HepG2 (cell line): ENCODE measurements around the gene P3H4. TPM values are rescaled to one million over a fixed set of nuclear protein-coding genes. Genes with fewer than 3 reads are reported as not detected.

ENCODE experiments used
- CREB3 ChIP-seq: sonication (generic); formaldehyde crosslinking; IDR thresholded peaks from 2 replicates; pipeline ENCODE4 v1.5.0; 2020; ENCODE audit warnings: missing genetic modification reagents
- HES4 ChIP-seq: sonication (generic); formaldehyde crosslinking; IDR thresholded peaks from 2 replicates; pipeline ENCODE4 v1.9.0; 2021; ENCODE audit warnings: mild to moderate bottlenecking, missing genetic modification reagents, borderline replicate concordance
- HNF1A ChIP-seq, 2 experiments: sonication (generic) in 1 of 2; formaldehyde crosslinking in 1 of 2; IDR thresholded peaks; 2 replicates each; pipeline versions ENCODE4 v1.4.0 to v1.6.1; 2016 to 2020; ENCODE audit warnings: borderline replicate concordance in 1 of 2, low read depth in 1 of 2, mild to moderate bottlenecking in 1 of 2, missing genetic modification reagents in 1 of 2
- HNRNPL ChIP-seq: fragments of 200-400 bp; formaldehyde crosslinking; IDR thresholded peaks from 2 replicates; pipeline ENCODE4 v1.6.1; 2017; ENCODE audit warnings: mild to moderate bottlenecking, low read depth, low read length
- JUND ChIP-seq: sonication (generic); formaldehyde crosslinking; IDR thresholded peaks from 2 replicates; pipeline ENCODE4 v1.8.0; 2022; ENCODE audit warnings: mild to moderate bottlenecking, missing genetic modification reagents
- KDM5B ChIP-seq: sonication (generic); formaldehyde crosslinking; IDR thresholded peaks from 2 replicates; pipeline ENCODE4 v1.4.0; 2020; ENCODE audit warnings: missing genetic modification reagents, mild to moderate bottlenecking, borderline replicate concordance
- MXD4 ChIP-seq: IDR thresholded peaks from 2 replicates; pipeline ENCODE4 v1.6.1; 2016; ENCODE audit warnings: mild to moderate bottlenecking, missing biosample characterization, missing genetic modification reagents
- NFAT5 ChIP-seq: sonication (generic); formaldehyde crosslinking; IDR thresholded peaks from 2 replicates; pipeline ENCODE4 v1.4.0; 2020; ENCODE audit warnings: missing genetic modification reagents
- PBX3 ChIP-seq: sonication (generic); formaldehyde crosslinking; IDR thresholded peaks from 2 replicates; pipeline ENCODE4 v1.8.1; 2023; ENCODE audit warnings: missing genetic modification reagents, inconsistent platforms, borderline replicate concordance
- SRY ChIP-seq: sonication (generic); formaldehyde crosslinking; IDR thresholded peaks from 2 replicates; pipeline ENCODE4 v1.8.0; 2022; ENCODE audit warnings: mild to moderate bottlenecking, missing genetic modification reagents
- ZNF329 ChIP-seq: sonication (generic); formaldehyde crosslinking; IDR thresholded peaks from 2 replicates; pipeline ENCODE4 v1.9.0; 2021; ENCODE audit warnings: low read depth, mild to moderate bottlenecking, missing genetic modification reagents
- ZNF382 ChIP-seq: sonication (generic); formaldehyde crosslinking; IDR thresholded peaks from 2 replicates; pipeline ENCODE4 v1.5.0; 2020; ENCODE audit warnings: missing genetic modification reagents, mild to moderate bottlenecking, borderline replicate concordance
- ZNF501 ChIP-seq: sonication (generic); formaldehyde crosslinking; IDR thresholded peaks from 2 replicates; pipeline ENCODE4 v1.5.1; 2020; ENCODE audit warnings: mild to moderate bottlenecking, moderate library complexity, missing genetic modification reagents
- ZNF766 ChIP-seq: sonication (generic); formaldehyde crosslinking; IDR thresholded peaks from 2 replicates; pipeline ENCODE4 v1.5.0; 2020; ENCODE audit warnings: missing genetic modification reagents, borderline replicate concordance
- polyA plus RNA-seq, 8 experiments: library from polyadenylated mRNA; depleted of rRNA in 3 of 8; stranded (reverse) in 7 of 8; unstranded in 1 of 8; fragments of >200 nt; fragmentation: Illumina TruSeq in 4 of 8; extraction: Trizol in 4 of 8; gene quantifications; 2 replicates each; pipeline versions ENCODE4 v1.2.1 to v1.2.3, GENCODE V29; 2011 to 2016; ENCODE audit warnings: low read depth in 4 of 8, missing spikeins in 1 of 8, mixed read lengths in 1 of 8; ENCODE audit not compliant: insufficient read depth in 1 of 8
- total RNA-seq, 5 experiments: library from RNA; depleted of rRNA; stranded (reverse); fragments of >200 nt; fragmentation: Illumina TruSeq; extraction: Trizol; gene quantifications; 2 replicates each; pipeline ENCODE4 v1.2.3, GENCODE V29; 2016; ENCODE audit warnings: low read depth in 1 of 5

Gene P3H4
- total and polyA plus RNA-seq, 2 of the 13 experiments (the other 11 are each of a cell fraction or from before 2014, with no cell fraction given), result 37.1 to 50.6 TPM

- TF ChIP-seq NFAT5 (CRISPR knock-in tag) (peak; percentile 2), CREB3 (CRISPR knock-in tag) (no peak), MXD4 (CRISPR knock-in tag) (0 out of 2 replicates have a peak, but pooled peaks have one; percentile 10), HNRNPL (no peak), JUND (CRISPR knock-in tag) (no peak), ZNF329 (CRISPR knock-in tag) (no peak), SRY (CRISPR knock-in tag) (peak; percentile 48; the same call in 1 of the 2 replicates), HNF1A (IDR thresholded peaks at IDR 0.05; ENCODE audit: low read depth) (no peak), HNF1A (CRISPR knock-in tag; IDR thresholded peaks at IDR 0.05; ENCODE audit: borderline replicate concordance) (no peak), ZNF766 (CRISPR knock-in tag) (no peak), PBX3 (CRISPR knock-in tag) (no peak), HES4 (CRISPR knock-in tag) (0 out of 2 replicates have a peak, but pooled peaks have one; percentile 36), ZNF382 (CRISPR knock-in tag) (no peak), KDM5B (CRISPR knock-in tag) (peak; percentile 41; the same call in 1 of the 2 replicates), ZNF501 (no peak)
These were observed 24.9 kb upstream of the P3H4 start (continued) for GRCh38 chr17:41836550-41837196.
